NK-92 (cell line): ENCODE results near the gene BHLHE40.

Experiments used
- DNase-seq: peaks from one replicate; lab custom pipeline; 2025; ENCODE audit not compliant: unreplicated experiment; lab: John Stamatoyannopoulos, UW

The BHLHE40 gene

DNA sequence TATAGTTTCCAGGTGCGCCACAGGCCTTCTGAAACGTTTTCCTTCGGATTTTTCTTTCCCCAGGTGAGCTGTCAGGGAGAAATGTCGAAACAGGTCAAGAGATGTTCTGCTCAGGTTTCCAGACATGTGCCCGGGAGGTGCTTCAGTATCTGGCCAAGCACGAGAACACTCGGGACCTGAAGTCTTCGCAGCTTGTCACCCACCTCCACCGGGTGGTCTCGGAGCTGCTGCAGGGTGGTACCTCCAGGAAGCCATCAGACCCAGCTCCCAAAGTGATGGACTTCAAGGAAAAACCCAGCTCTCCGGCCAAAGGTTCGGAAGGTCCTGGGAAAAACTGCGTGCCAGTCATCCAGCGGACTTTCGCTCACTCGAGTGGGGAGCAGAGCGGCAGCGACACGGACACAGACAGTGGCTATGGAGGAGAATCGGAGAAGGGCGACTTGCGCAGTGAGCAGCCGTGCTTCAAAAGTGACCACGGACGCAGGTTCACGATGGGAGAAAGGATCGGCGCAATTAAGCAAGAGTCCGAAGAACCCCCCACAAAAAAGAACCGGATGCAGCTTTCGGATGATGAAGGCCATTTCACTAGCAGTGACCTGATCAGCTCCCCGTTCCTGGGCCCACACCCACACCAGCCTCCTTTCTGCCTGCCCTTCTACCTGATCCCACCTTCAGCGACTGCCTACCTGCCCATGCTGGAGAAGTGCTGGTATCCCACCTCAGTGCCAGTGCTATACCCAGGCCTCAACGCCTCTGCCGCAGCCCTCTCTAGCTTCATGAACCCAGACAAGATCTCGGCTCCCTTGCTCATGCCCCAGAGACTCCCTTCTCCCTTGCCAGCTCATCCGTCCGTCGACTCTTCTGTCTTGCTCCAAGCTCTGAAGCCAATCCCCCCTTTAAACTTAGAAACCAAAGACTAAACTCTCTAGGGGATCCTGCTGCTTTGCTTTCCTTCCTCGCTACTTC, 3.8 kb downstream of the BHLHE40 start:
- no peak for DNase-seq

DNA sequence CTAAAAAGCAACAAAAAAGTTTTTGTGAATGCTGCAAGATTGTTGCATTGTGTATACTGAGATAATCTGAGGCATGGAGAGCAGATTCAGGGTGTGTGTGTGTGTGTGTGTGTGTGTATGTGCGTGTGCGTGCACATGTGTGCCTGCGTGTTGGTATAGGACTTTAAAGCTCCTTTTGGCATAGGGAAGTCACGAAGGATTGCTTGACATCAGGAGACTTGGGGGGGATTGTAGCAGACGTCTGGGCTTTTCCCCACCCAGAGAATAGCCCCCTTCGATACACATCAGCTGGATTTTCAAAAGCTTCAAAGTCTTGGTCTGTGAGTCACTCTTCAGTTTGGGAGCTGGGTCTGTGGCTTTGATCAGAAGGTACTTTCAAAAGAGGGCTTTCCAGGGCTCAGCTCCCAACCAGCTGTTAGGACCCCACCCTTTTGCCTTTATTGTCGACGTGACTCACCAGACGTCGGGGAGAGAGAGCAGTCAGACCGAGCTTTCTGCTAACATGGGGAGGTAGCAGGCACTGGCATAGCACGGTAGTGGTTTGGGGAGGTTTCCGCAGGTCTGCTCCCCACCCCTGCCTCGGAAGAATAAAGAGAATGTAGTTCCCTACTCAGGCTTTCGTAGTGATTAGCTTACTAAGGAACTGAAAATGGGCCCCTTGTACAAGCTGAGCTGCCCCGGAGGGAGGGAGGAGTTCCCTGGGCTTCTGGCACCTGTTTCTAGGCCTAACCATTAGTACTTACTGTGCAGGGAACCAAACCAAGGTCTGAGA, 4.7 kb downstream of the BHLHE40 start:
- DNase-seq: no peak

DNA sequence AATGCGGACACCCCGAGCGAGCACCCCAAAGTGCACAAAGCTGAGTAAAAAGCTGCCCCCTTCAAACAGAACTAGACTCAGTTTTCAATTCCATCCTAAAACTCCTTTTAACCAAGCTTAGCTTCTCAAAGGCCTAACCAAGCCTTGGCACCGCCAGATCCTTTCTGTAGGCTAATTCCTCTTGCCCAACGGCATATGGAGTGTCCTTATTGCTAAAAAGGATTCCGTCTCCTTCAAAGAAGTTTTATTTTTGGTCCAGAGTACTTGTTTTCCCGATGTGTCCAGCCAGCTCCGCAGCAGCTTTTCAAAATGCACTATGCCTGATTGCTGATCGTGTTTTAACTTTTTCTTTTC, 5.3 kb downstream of the BHLHE40 start:
- no peak for DNase-seq

DNA sequence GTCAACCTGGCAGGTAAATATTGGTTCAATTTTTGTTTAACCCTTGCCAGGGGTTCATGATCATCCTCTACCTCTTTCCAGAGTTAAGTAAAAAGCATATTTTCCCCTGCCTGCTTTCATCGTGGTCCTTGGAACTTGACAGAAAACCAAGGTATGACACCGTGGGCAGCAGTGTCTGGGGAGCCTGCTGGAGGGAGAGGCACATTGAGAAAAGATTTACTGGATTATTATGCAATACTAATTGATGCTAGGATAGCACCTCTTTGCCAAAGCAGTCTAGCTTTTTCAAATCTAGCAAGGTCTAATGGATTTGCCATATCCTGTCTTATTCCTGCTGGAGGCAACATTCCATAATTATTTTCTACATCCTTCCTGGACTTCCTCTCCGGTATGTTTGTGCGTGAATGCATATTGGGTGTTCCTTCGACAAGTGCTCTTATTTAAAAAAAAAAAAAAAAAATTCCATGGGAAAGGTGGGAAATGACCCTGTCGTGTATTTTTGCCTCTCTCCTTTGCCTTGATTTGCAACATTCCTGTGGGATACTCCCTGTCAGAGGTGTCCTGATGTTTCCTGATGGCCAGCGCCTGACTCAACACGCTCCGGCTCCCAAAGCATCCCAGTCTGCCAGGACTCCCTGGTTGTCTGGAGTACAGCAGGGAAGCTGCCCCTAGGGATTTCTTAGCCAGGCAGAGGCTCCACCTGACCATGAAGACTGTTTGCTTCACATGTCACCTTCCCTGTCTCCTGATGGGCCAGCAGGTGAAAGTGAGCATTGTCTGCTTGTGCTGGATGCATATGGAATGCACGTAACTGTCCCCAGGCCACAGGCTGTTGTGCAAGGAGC, 6.3 kb downstream of the BHLHE40 start:
- no peak for DNase-seq

DNA sequence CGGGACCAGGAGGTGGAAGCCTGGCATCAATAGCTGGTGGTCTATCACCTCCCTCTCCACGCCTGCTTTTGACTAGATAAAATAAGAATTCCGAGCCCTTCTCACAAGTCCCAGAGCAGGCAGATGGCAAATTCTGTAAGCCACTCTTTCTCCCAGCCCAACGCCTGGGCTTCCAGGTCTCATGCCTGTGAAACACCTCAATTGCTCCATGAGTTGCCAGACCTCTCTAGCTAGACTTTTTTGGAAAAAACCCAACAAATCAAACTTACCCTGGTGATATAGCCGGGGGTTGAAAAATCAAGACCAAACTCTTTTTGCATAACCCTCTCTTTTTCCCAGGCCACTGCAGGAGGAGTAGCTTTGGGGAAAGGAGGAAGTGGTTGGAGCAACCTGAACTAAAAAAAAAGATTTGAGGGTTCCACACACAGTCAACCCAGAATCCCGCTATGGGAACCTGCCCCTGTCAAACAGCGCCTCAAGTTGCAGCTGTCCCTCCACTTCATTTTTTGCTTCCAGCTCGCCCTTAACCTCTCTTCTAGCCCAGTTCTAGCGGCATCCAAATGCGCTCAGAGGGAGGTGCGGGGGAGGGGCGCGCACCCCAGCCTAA, 7.0 kb downstream of the BHLHE40 start:
- DNase-seq: no peak

DNA sequence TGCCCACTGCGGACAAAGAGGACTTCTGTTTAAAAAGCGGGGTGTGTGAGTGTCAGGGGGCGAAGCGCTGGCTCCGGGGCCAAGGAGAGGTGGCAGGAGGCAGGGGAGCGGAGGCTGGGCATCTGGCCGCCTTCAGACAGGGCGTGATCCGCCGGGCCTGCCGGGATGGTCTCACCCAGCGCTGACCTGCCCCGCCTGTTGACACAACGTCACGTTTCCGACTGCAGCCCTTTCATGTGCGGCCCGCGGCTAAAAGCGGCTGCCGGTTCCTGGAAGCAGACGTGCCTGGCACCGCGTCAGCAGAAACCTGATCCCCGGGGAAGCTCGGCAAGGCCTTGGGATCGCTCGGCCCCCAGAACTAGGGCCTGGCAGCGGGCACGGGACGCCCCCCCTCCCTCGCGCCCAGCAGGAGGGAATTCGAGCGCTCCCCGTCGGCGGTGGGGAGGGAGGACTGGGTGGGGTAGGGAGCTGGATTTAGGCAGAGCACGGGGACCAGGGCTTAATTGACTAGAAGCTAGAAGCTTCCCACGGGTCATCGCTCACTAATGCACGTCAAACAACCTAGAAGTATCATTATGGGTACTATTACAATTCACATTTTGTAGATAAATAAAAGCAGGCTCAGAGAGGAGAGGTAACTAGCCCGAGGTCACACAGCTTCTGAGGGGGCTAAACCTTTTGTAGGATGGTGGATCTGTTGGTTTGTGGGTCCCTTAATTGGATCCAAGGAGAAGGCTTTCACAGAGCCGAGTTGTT, 7.7 kb downstream of the BHLHE40 start:
- no peak for DNase-seq

DNA sequence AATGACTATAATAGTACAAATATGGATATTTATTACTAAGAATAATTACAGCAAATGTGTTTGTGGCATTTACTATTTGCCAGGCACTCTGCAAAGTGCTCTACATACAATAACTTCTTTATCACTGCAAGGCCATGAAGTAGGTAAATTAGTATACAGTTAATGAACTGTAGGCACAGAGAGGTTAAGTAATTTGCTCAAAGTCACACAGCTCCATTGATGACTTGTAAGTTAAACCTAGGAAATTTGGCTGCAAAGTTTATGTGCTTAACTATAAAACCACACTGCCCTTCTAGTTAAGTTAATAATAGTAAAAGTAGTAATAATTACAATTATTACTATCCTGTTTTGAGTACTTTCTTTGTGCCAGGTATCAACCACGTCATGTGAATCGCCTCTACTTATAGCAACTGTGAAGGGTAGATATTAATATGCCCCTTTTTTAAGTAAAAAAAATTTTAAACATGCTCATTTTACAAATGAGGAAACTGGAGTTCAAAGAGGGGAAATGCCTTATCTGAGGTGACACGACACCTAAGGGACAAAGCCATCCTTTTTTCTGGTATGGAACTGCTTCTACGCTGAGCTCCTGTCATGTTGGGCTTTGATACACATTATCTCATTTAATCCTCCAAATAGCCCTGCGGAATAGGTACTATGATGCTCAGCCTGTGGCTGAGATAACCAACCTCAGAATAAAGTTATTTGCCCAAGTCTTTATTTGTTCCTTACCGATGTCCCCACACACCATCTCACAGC, 8.5 kb downstream of the BHLHE40 start:
- no peak for DNase-seq

DNA sequence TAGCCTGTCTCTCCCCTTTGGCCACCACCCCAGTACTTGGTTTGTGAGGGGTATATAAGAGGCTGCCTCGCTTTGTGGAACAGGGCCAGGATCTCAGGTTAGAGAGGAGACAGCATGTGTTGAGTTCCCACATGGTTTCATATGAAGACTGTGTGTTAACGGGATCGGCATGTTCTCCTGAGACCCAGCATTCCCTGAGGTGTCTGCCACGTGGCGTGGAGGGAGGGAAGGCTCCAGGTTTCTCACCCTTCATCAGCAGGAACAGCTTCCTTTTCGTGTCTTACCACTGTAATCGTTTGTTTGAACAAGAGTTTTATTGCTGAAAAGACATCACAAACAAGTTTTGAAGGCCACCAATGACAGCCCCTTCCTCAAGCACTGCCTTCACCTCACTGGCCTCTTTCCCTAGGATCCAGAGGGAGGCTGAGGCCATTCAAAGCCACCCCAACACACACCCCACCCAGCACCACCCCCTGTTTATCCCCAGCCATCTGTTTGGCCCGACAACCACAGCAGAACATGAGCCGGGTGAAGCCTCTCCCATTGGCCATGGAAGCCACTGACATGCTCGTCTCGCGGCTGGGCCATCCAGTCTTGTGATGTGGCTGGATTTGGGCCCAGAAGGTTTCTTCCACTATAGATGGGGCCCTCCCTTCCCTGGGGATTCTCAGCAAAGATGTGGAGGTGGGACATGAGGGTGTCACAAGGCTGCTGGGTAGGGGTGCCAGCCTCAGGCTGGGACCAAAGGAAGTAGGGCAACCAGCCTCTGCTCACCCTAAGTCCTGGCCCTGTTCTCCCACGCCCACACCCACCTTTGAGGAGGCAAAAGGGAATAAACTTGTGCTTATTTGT, 10.0 kb downstream of the BHLHE40 start:
- no peak for DNase-seq

DNA sequence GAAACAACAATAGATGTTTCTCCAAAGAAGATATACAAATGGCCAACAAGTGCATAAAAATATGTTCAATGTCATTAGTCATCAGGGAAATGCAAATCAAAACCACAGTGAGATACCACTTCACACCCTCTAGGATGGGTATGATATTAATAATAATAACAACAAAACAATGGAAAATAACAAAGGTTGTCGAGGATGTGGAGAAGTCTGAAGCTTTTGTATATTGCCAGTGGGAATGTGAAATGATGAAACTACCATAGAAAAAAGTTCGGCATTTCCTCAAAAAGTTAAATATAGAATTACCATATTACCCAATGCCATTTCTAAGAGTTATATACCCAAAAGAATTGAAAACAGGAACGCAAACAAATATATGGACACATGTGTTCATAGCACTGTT, 10.8 kb downstream of the BHLHE40 start:
- no peak for DNase-seq

DNA sequence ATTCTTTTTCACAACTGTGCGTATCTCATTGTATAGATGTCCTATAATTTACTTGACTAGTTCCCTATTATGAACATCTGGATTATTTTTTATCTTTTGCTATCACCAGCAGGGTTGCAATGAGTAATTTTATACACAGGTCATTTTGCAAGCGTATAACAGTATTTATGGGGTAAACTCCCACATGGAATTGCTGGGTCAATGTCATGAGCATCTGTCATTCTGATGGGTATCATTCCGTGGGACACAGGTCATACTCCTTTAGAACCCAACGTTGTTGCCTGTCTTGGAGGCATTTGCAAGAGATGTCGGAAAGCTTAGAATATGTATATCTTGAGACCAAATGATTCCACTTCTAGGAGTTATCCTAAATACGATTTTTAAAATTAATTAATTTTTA, 12.9 kb downstream of the BHLHE40 start:
- DNase-seq: no peak

DNA sequence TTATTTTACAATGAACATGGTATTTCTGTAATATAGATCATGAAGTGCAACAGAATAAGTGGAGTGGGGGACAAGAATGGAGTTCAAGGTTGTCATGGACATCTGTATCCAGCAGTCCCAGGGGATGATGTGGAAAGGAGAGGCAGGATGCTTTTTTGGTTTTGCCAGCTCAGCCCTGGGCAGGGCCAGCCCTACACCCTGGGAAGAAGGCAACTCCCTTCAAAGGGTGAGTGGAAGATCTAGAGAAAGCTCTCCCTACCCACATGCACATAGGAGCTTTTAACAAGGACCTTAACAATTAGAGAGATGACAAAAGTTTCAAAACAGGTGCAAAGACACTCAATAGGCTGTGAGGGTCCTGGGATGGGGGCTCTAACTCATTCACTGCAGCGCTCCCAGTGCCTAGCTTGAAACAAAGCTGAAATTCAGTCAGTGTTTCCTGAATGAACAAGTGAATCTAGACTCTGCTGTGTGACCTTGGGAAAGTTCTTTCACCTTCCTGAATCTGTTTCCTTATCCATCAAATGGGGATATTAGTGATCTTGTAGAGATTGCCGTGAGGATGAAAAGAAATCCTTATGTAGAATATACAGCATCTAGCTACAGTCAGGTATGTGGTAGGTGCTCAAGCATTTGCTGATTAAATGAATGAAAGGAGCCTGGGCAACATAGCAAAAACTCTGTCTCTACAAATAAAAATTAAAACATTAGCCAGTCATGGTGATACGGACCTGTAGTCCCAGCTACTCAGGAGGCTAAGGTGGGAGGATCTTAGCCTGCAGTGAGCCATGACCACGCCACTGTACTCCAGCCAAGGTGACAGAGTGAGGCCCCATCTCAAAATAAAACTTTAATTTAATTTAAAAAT, 14.3 kb downstream of the BHLHE40 start:
- DNase-seq: no peak

DNA sequence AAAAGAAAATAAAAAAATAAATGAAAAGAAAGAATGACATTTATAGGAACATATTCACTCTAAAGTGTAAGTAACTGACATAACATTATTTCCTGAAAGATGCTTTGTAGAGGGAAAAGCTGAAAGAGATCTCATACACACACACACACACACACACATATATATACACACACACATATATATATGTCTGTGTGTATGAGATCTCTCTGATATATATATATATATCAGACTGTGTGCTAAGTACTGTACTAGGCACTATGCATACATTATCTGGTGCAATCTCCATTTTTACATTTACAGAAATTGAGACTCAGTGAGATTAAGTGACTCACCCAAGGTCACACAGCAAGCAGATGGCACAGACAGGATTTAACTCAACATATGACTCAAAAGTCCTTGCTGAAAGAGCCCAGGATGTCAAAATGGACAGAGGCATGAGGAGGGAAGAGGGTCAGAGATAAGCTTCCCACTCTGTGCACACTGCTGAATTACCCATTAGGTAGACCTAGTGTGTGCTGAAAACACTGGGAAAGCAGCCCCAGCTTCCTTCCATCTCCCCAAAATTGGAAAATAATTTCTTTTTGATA, 15.0 kb downstream of the BHLHE40 start:
- no peak for DNase-seq

DNA sequence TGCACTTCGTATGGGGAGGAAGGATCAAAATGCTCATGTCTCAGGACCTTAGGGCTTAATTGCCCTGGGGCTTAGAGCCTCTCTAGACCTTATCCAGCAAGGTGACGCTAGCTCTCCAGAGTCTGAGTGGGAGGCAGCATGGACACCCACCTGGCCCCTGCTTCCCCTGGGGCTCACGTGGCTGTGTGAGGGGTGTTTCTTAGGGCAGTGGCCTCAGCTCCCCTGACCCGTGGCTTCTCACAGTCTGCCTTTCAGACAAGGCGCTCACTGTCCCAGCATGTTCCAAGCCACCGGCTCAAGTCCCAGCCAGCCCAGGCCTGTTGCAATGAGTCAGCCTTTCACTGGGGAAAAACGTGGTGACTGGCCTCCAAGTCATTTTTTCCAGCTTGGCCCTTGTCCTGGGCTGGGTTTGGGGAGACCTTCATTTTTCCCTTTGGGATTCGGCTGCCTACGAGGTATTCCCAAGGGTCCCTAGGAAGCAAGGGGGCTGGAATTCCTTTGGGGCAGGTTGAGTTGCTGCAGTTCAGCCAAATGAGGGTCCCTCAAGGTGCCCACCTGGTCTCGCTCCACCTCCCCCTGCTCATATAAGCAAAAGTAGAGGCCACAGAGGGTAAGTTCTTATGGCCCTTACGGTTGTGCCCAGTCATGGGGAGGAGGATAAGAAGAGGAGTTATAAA, 15.7 kb downstream of the BHLHE40 start:
- DNase-seq: no peak

DNA sequence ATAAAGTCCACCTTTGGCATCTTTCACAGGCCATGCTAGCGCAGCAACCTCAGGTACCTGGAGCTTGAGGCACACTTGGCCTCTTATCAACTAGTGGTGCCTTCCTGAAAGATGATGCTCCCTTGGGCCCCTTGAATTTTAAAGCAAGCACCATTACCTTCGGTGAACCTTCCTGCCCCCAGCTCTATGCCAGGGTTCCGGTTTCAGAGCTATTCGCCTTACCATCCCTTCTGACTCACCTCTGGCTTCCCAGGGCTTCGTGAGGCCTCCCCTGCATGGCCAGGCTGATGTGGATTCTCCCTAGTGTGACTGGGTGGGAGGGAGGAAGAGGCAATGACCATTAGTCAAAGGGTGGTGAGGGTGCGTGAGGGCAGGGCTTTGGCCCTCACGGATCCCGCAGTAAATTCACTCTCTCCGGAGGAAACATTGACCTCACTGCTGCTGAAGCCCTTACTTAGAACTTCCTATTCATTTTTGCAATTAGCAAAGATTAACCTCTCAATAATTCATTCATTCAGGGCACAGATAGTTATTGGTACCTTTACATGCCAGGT, 16.3 kb downstream of the BHLHE40 start:
- DNase-seq: no peak

DNA sequence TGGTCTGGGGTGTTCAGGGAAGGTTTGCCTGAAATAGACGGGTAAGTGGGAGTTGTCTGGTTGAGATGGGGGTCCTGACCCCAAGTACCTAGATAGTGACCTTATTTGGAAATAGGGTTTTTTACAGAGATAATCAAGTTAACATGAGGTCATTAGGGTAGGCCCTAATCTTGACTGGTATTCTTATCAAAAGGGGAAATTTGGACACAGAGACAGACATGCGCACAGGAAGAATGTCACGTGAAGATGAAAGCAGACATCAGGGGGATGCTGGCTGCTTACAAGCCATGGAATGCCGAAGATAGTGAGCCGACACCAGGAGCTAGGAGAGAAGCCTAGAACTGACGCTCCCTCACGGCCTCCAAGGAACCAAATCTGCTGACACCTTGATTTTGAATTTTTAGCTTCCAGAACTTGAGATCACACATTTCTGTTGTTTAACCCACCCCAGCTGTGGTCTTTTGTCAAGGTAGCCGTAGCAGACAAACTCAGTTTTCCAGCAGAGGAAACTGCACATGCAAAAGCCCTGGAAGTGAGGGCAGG, 17.1 kb downstream of the BHLHE40 start:
- DNase-seq: no peak

DNA sequence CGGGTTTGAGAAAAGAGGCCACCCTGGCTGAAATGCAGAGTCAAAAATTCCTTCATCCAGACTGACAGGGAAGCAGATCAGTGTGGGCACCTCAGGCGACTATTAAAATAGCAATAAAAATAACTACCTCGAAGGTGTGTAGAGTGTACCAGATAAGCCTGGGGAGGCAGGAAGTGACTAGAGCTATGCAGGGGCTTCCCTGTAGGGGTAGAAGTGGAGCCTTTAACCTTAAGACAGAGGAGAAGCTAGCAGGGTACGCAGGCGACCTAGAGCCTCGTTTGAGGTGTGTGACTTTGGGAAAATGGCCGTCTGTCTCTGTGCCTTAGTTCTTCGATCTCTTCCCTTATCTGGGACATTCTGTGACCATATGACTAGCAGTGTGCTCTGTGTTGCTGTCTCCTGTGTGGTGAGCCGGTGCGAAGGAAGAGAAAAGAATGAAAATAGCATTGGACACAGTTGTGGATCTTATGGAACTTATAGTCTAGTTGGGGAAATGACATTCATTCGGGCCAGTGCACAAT, 17.6 kb downstream of the BHLHE40 start:
- no peak for DNase-seq
